ENCODE results near the gene LRATD1.

LRATD1 gene

GRCh38 chr2:14601156-14601770 is 31.3 kb upstream of the LRATD1 start:
- H3K4me2 ChIP-seq (ENCODE audit: low read length) = no peak overlapping the region
- H4K20me1 ChIP-seq (ENCODE audit: insufficient read depth, low read length) = no peaks in the 10 kb centered on the region
- H3K9ac ChIP-seq (ENCODE audit: low read length) = no peak overlapping the region
- no peak overlapping the region for H3K4me3 ChIP-seq (ENCODE audit: low read length)
- TF ChIP-seq CTCF (IDR thresholded peaks at IDR 0.05; ENCODE audit: low read depth, low read length) (no peak), EZH2phosphoT487 (IDR thresholded peaks at IDR 0.05; ENCODE audit: low read depth) (no peak)
- H3K9me3 ChIP-seq (ENCODE audit: insufficient read depth, low read length) = no peaks in the 10 kb centered on the region
- H3K79me2 ChIP-seq (ENCODE audit: low read length) = no peaks in the 10 kb centered on the region
- no peak overlapping the region for H2AFZ ChIP-seq (ENCODE audit: low read depth, low read length)
- H3K27me3 ChIP-seq (ENCODE audit: low read depth, low read length) = no peaks in the 10 kb centered on the region
- peaks cover 8% of the 10 kb centered on the region for H3K4me1 ChIP-seq (ENCODE audit: low read length)
- H3K27ac ChIP-seq (ENCODE audit: low read length) = no peak overlapping the region
- H3K36me3 ChIP-seq (replicated peaks; ENCODE audit: low read depth, low read length) = no peaks in the 10 kb centered on the region

GRCh38 chr2:14602309-14602708 is 30.2 kb upstream of the LRATD1 start:
- Histone ChIP-seq H3K4me2 (ENCODE audit: low read length) (no peak overlapping the region), H4K20me1 (ENCODE audit: insufficient read depth, low read length) (no peaks in the 10 kb centered on the region), H3K27me3 (ENCODE audit: low read depth, low read length) (no peaks in the 10 kb centered on the region), H2AFZ (ENCODE audit: low read depth, low read length) (no peak overlapping the region), H3K27ac (ENCODE audit: low read length) (no peak overlapping the region), H3K79me2 (ENCODE audit: low read length) (no peaks in the 10 kb centered on the region), H3K9me3 (ENCODE audit: insufficient read depth, low read length) (no peaks in the 10 kb centered on the region), H3K36me3 (replicated peaks; ENCODE audit: low read depth, low read length) (no peaks in the 10 kb centered on the region), H3K4me3 (ENCODE audit: low read length) (no peak overlapping the region), H3K4me1 (ENCODE audit: low read length) (peaks cover 11% of the 10 kb centered on the region), H3K9ac (ENCODE audit: low read length) (no peak overlapping the region)
- TF ChIP-seq EZH2phosphoT487 (IDR thresholded peaks at IDR 0.05; ENCODE audit: low read depth) (no peak), CTCF (IDR thresholded peaks at IDR 0.05; ENCODE audit: low read depth, low read length) (no peak)

- H4K20me1 ChIP-seq (ENCODE audit: insufficient read depth, low read length) = no peaks in the 10 kb centered on the region
- peaks cover 18% of the 10 kb centered on the region for H3K4me1 ChIP-seq (ENCODE audit: low read length)
- no peak overlapping the region for H2AFZ ChIP-seq (ENCODE audit: low read depth, low read length)
- no peak overlapping the region for H3K4me3 ChIP-seq (ENCODE audit: low read length)
- no peaks in the 10 kb centered on the region for H3K27me3 ChIP-seq (ENCODE audit: low read depth, low read length)
- H3K9me3 ChIP-seq (ENCODE audit: insufficient read depth, low read length) = no peaks in the 10 kb centered on the region
- no peaks in the 10 kb centered on the region for H3K79me2 ChIP-seq (ENCODE audit: low read length)
- H3K4me2 ChIP-seq (ENCODE audit: low read length) = no peak overlapping the region
- no peak overlapping the region for H3K9ac ChIP-seq (ENCODE audit: low read length)
- no peak overlapping the region for H3K27ac ChIP-seq (ENCODE audit: low read length)
- TF ChIP-seq CTCF (IDR thresholded peaks at IDR 0.05; ENCODE audit: low read depth, low read length) = no peak
- TF ChIP-seq EZH2phosphoT487 (IDR thresholded peaks at IDR 0.05; ENCODE audit: low read depth) = no peak
- no peaks in the 10 kb centered on the region for H3K36me3 ChIP-seq (replicated peaks; ENCODE audit: low read depth, low read length)
Measured at GRCh38 chr2:14603676-14604075, 28.8 kb upstream of the LRATD1 start.

- no peaks in the 10 kb centered on the region for H4K20me1 ChIP-seq (ENCODE audit: insufficient read depth, low read length)
- no peaks in the 10 kb centered on the region for H3K27me3 ChIP-seq (ENCODE audit: low read depth, low read length)
- no peak overlapping the region for H3K27ac ChIP-seq (ENCODE audit: low read length)
- H3K9ac ChIP-seq (ENCODE audit: low read length) = no peak overlapping the region
- 0 out of 2 replicates have a peak overlapping the region, but pooled peaks have one; percentile 4 for H3K4me2 ChIP-seq (ENCODE audit: low read length)
- H3K36me3 ChIP-seq (replicated peaks; ENCODE audit: low read depth, low read length) = no peaks in the 10 kb centered on the region
- peaks cover 24% of the 10 kb centered on the region for H3K4me1 ChIP-seq (ENCODE audit: low read length)
- H3K9me3 ChIP-seq (ENCODE audit: insufficient read depth, low read length) = no peaks in the 10 kb centered on the region
- H2AFZ ChIP-seq (ENCODE audit: low read depth, low read length) = peak overlapping the region; percentile 77
- TF ChIP-seq EZH2phosphoT487 (IDR thresholded peaks at IDR 0.05; ENCODE audit: low read depth) (no peak), CTCF (IDR thresholded peaks at IDR 0.05; ENCODE audit: low read depth, low read length) (no peak)
- no peak overlapping the region for H3K4me3 ChIP-seq (ENCODE audit: low read length)
- H3K79me2 ChIP-seq (ENCODE audit: low read length) = no peaks in the 10 kb centered on the region
Measured at GRCh38 chr2:14608245-14608644, 24.3 kb upstream of the LRATD1 start.

All from OCI-LY3 (cell line).